GM12892 (cell line): Measurements from ENCODE around the gene C19orf85.
"Not testable (repeated sequence)": the region's sequence is repeated elsewhere in the genome, so short reads cannot be mapped to it uniquely, and the experiment has no call there.

Experiments
- DNase-seq: peaks from one replicate; pipeline ENCODE4 v3.0.0; 2011; ENCODE audit not compliant: insufficient read length
- FAIRE-seq: peaks from 2 replicates; lab custom pipeline; 2011; peaks lifted over from hg19 to GRCh38; lab: Jason Lieb, UNC
- POLR2A ChIP-seq: IDR thresholded peaks from 2 replicates; pipeline ENCODE4 v1.6.1; 2011; ENCODE audit warnings: low read depth, low read length, control low read depth
- POLR2AphosphoS5 ChIP-seq: IDR thresholded peaks from 2 replicates; pipeline ENCODE4 v1.6.1; 2011; ENCODE audit warnings: low read depth, low read length, control low read depth
- TAF1 ChIP-seq: IDR thresholded peaks from 2 replicates; pipeline ENCODE4 v1.6.1; 2011; ENCODE audit warnings: low read depth, mild to moderate bottlenecking, control low read depth, low read length, borderline replicate concordance

The C19orf85 gene

DNA sequence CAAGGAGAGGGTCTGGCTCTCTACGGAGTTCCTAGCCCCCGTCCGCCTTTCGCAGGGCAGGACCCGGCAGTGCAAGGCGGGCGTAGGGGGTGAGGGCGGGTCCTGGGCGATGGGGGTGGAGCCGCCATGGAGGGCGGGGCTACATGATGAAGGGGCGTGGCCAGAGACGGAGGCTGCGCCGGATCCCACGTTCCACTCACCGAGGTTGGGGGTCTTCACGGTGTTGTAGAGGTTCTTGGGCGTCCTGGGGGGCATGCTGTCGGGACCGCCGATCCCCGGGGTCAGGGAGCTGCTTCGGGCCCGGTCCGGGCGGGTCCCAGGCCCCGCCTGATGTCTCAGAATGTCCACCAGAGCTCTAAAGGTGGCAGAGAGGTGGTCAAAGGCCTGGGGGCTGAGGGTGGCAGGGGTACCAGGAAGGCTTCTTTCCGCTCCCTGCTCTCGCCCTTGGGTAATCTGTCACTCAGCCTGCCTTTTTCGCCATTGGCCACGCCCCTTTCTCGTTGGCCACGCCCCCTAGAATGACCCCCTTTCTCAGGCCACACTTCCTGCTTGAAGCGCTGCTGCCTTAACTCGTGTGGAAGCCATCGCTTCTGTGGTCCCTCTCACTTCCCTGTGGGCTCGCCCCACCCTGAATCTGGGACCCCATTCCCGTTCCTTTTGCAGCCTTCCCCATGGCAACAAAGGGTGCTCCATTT, 24.0 kb downstream of the C19orf85 start:
- DNase-seq = no peak
- TF ChIP-seq TAF1 (no peak), POLR2AphosphoS5 (no peak), POLR2A (no peak)
- FAIRE-seq = no peak

DNA sequence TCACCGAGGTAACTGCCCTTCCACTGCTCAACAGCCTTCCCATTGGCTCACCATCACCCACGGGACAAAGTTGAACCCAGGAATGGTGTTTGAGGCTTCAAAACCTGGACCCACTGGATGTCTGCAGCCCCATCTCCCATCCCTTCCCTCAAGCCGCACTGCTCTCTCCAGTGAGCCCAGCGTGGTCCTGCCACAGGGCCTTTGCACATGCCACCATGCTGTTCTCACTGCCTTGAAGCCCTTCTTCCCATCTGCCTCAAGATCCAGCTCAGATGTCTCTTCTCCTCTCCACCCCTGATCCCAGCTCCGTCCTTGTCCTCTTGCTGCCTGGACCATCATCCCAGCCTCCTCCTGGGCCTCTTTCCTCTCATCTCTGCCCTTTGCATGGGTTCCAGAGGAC, 25.5 kb downstream of the C19orf85 start:
- DNase-seq = no peak
- FAIRE-seq = no peak
- no peak for TF ChIP-seq POLR2AphosphoS5
- no peak for TF ChIP-seq TAF1
- no peak for TF ChIP-seq POLR2A

DNA sequence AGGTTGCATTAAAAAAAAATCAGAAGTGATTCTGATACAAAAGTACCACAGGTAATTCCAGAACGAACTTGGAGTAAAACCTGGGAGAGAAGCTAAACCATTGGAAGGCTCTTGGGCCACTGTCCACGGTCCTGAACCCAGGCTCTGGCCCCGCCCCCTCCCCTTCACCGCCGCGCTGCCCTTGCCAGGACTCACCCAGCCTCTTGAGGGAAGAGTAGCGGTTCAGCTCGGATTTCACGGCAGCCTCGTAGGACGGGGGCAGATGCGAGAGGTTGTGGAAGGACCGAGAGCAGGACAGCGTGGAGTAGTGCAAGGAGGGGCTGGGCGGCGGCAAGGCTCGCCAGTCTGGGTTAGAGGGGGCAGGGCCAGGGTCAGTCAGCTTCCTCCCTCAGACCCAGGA, 27.1 kb downstream of the C19orf85 start:
- TF ChIP-seq POLR2A (no peak), POLR2AphosphoS5 (no peak), TAF1 (no peak)
- DNase-seq (no peak), FAIRE-seq (no peak)

DNA sequence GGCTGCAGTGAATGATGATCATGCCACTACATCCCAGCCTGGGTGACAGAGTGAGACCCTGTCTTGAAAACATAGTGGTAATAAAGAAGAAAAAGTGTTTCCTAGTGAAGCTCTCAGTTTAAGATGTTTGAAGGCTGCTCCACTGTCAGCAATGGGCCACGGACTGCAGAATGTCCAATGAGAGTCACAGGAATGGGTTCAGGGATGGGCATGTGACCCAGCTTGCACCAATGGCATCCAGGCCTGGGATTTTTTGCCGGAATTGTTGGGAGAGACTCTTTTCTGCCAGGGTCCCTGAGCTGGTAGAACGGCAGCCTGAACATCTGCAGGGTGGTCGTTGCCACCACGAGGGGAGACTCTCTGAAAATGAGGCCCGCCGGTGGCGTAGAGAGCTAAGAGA, 27.7 kb downstream of the C19orf85 start:
- no peak for DNase-seq
- no peak for TF ChIP-seq POLR2A
- no peak for TF ChIP-seq POLR2AphosphoS5
- TF ChIP-seq TAF1 = no peak
- FAIRE-seq = no peak

DNA sequence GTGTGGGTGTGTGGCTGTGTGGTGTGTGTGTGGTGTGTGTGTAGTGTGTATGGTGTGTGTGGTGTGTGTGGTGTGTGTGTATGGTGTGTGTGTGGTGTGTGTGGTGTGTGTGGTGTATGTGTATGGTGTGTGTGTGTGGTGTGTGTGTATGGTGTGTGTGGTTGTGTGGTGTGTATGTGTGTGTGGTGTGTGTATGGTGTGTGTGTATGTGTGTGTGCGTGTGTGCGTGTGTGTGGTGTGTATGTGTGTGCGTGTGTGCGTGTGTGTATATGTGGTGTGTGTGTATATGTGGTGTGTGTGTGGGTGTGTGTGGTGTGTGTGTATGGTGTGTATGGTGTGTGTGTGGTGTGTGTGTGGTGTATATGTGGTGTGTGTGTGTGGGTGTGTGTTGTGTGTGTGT, 29.5 kb downstream of the C19orf85 start:
- TF ChIP-seq TAF1 (no peak), POLR2A (no peak), POLR2AphosphoS5 (no peak)
- DNase-seq = no peak
- FAIRE-seq = peak; percentile 89

DNA sequence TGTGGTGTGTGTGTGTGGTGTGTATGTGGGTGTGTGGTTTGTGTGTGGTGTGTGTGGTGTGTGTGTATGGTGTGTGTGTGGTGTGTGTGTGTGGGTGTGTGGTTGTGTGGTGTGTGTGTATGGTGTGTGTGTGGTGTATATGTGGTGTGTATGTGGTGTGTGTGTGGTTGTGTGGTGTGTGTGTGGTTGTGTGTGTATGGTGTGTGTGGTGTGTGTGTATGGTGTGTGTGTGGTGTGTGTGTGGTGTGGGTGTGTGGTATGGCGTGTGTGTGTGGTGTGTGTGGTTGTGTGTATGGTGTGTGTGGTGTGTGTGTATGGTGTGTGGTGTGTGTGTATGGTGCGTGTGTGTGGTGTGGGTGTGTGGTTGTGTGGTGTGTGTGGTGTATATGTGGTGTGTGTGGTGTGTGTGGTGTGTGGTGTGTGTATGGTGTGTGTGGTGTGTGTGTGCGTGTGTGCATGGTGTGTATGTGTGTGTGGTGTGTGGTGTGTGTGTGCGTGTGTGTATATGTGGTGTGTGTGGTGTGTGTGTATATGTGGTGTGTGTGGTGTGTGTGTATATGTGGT, 30.1 kb downstream of the C19orf85 start:
- no peak for TF ChIP-seq POLR2A
- TF ChIP-seq POLR2AphosphoS5 = no peak
- no peak for TF ChIP-seq TAF1
- no peak for FAIRE-seq

DNA sequence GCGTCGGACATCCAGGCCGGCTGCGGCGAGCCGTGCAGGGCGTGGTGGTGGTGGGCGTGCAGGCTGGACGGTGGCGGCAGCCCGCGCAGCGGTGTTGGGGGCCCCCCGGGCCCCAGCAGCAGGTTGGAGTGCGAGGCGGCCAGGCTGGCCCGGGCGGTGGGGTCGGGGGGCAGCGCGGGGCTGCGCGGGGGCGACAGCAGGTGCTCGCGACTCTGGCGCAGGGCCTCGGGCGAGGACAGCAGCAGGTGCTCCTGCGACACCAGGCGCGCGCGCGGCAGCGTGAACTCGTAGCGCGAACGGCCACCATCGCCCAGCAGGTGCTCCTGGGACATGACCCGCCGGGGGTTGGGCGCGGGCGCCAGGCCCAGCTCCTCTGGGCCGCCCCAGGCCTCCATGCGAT, 31.3 kb downstream of the C19orf85 start:
- TF ChIP-seq TAF1 (no peak), POLR2AphosphoS5 (no peak)
- no peak for FAIRE-seq
- no peak for DNase-seq

More for the DNA sequence above, 30.1 kb downstream of the C19orf85 start:
- no peak for DNase-seq

DNA sequence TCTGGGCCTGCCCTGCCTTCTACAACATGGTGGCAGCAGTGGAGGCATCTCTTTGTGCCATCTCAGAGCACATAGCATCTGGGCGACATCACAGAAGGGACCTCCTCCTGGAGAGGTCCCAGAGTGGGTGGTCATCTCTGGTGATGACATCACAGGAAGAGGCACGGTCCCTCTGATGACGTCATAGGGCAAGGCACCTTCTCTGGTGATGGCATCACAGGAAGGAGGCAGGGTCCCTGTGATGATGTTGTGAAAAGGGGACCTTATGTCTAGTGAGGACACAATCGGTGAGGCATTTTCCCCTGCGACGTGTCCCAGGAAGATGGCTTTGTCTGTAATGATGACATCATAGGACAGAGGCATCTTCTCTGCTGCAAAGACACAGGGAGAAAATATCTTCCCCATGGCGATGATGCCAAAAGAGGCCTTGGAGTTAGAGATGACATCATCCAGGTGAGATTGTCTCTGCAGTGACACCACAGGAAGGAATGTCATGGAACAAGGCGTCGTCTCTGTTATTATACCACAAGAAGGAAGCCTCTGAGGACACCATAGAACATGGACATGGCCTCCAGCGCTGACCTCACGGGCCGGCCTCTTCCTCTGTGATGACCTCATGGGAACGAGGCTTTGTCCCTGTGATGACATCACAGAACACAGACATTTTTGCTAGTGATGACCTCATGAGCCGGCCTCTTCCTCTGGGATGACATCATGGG, 32.2 kb downstream of the C19orf85 start:
- DNase-seq (no peak), FAIRE-seq (no peak)
- TF ChIP-seq POLR2AphosphoS5 (no peak), POLR2A (no peak), TAF1 (no peak)

DNA sequence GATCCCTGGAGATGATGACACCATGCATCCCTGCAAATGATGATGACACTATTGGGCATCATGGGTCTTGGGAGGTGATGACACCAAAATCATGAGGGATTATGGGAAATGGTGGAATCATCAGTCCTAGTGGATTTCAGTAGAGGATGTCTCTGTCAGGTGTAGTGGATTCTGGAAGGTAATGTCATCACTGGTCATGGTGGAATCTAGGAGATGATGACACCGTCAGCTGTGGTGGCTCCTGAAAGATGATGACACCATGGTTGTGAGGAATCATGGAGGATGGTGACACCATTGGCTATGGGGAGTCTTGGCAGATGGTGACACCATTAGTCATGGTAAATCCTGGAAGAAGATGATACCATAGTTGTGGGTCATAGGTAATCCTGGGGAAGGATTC, 33.4 kb downstream of the C19orf85 start:
- TF ChIP-seq TAF1 (no peak), POLR2A (no peak)
- no peak for FAIRE-seq
- no peak for DNase-seq

DNA sequence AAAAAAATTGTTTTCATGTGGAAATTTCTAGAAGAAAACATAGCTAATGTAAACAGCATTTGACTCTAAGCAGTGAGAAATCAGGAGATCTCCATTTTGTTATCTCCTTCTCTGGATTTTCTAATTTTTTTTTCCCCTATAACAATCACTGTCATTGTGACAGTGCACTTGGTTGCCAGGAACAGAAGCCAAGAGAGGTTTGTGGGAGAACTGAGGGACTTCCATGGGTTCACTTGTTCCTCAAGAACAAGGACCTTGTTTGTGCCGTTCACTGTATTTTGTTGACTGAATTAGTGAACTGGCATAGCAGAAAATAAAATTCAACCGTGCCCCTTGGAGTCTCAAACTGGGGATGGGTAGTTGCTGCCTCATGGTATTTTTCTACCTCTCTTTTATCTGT, 38.5 kb downstream of the C19orf85 start:
- no peak for TF ChIP-seq TAF1
- no peak for TF ChIP-seq POLR2A
- no peak for TF ChIP-seq POLR2AphosphoS5
- FAIRE-seq = no peak
- no peak for DNase-seq

DNA sequence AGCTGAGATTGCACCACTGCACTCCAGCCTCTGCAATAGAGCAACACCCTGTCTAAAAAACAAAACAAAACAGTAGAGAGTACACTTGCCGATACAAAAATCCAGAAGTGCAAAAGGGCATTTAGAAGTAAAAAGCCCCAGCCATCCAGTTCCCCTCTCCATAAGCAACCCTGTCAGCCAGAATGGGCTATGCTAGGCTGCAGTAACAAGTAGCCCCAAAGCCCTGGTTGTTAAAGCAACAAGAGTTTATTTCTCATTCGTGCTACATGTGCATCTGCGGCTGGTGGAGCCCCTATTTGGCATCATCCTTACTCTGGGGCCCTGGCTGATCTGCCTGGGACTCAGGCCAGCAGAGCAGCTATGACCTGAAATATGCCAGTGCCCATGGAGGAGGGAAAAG, 40.0 kb downstream of the C19orf85 start:
- DNase-seq (no peak), FAIRE-seq (no peak)
- TF ChIP-seq POLR2AphosphoS5 (no peak), POLR2A (no peak), TAF1 (no peak)

DNA sequence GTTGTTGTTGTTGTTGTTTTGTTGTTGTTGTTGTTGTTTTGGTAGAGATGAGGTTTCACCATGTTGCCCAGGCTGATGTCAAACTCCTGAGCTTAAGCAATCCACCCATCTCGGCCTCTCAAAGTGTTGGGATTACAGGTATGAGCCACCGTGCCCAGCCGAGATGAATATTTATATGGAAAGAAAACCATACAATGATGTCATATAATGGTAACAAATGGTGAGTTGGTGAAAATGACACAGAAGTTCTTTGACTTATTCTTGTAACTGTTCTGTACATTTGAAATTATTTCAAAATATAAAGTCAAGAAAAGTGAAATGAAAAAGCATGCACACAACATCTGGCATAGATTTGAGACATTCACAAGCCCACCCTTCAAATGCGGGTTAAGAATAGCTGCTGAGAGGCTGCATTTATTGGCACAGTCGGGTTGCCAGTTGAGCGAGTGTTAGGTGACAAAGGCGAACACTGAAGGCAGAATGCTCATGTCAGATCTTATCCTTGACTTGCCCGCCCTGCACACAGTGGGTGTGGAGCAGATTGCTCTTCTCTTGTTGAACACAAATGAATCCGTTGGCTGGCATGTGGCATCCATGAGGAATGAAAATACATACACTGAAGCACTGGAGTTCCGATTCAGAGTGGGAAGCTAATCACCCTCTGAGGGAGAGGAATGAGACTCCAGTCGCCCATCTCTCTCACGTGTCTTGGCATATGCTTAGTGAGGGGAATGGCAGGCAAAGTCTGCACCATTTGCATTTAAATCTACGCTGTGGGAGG, 41.1 kb downstream of the C19orf85 start:
- TF ChIP-seq POLR2AphosphoS5 (no peak), POLR2A (no peak), TAF1 (no peak)
- no peak for FAIRE-seq
- DNase-seq = no peak

DNA sequence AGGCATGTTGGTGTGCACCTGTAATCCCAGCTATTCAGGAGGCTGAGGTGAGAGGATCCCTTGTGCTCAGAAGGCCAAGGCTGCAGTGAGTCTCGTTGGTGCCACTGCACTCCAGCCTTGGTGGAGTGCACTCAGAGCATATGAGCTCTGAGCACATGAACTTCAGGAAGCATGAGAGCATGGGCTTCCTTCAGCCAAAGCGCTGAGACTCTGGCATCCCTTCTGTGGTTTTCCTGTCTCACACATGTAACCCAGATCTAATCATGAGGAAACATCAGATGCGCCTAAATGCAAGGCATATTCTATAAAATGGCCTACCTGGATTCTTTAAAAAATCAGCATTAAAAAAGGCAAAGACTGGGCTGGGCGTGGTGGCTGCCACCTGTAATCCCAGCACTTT, 43.3 kb downstream of the C19orf85 start:
- FAIRE-seq, DNase-seq: not testable (repeated sequence)
